Activated CD8-positive, alpha-beta memory T cell treated with anti-CD3 and anti-CD28 coated beads, Interleukin-2, amount 50 U/mL, for 1 hour (primary cell): ENCODE results near the gene EFNA1.
A peak's percentile ranks its signal among the peaks of the same experiment; 100 is the strongest.
"Not testable (repeated sequence)": the region's sequence is repeated elsewhere in the genome, so short reads cannot be mapped to it uniquely, and the experiment has no call there.

ENCODE experiments used
- DNase-seq: peaks from one replicate; pipeline ENCODE4 v3.0.0-alpha.2; 2020; ENCODE audit errors: extremely low read depth

EFNA1 gene

DNA sequence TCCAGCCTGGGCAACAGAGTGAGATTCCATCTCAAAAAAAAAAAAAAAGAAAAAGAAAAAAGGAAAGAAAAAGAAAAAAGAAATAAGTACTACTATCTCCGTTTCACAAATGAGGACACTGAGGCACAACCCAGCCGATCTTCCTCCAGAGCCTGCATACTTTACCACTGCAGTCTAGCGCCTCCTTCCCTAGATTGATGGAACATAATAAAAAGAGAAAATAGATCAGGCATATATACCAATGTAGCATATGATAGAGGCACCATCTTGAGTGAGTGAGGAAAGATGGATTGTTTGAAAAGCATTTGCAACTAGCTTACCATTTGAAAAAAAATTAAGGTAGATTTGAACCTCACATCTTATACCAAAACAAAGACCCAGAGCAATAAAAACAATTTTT, 17.8 kb downstream of the EFNA1 start:
- no peak for DNase-seq

DNA sequence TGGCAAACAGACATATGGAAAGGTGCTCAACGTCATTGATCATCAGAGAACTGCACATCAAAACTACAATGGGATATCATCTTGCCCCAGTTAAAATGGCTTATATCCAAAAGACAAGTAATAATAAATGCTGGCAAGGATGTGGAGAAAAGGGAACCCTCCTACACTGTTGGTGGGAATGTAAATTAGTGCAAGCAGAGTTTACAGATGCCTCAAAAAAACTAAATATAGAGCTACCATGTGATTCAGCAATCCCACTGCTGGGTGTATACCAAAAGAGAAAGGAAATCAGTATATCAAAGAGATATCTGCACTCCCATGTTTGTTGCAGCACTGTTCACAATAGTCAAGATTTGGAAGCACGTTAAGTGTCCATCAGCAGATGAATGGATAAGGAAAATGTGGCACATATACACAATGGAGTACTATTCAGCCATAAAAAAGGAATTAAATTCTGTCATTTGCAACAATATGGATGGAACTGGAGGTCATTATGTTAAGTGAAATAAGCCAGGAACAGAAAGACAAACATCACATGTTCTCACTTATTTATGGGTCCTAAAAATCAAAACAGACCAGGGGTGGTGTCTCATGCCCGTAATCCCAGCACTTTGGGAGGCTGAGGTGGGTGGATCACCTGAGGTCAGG, 28.4 kb downstream of the EFNA1 start:
- not testable (repeated sequence) for DNase-seq

DNA sequence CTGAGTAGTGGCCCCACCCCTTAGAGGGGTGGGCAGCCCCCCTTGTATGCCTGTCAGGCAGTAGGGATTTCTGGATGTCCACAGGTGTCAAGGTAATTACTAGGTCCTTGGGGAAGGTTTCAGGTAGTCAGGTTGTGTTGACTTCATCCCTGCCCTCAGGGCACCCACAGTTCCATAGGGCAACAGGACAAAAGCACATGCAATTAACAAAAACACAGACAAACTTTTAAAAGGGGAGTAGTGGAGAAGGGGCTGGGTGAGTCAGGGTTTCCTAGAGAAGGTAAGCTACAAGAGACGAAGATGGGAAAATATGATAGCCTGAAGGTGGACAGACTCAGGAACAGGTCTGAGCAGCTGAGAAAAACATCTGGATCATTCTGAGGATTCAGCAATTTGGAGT, 31.3 kb downstream of the EFNA1 start:
- no peak for DNase-seq

DNA sequence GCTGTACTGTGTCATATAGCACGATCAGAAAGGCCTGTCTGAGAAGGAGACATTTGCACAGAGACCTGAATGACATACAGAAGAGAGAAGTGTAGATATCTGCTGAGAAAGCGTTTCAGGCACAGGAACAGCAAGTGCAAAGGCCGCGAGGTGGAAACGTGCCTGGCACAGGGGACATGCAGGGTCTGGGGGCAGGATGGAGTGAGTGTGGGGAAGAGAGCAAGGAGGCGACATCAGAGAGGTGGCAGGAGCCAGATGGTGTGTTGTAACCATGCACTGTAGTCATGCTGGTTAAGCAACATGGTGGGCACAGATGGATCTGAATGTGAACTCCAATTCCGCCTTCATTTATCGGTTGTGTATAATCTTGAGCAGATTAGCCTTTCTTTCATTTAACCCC, 32.5 kb downstream of the EFNA1 start:
- DNase-seq, result no peak

DNA sequence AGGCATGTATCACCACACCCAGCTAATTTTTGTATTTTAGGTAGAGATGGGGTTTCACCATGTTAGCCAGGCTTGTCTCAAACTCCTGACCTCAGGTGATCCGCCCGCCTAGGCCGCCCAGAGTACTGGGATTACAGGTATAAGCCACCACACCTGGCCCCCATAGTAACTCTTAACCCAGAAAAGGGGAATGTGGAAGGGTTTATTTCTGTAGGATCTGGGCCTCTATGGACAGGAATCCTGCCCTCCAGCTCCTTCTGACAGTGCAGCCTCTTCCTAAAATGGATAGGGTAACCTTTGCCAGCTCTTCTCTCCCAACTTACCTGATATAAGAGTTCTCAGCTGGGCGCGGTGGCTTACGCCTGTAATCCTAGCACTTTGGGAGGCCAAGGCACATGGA, 35.0 kb downstream of the EFNA1 start:
- DNase-seq, result not testable (repeated sequence)

DNA sequence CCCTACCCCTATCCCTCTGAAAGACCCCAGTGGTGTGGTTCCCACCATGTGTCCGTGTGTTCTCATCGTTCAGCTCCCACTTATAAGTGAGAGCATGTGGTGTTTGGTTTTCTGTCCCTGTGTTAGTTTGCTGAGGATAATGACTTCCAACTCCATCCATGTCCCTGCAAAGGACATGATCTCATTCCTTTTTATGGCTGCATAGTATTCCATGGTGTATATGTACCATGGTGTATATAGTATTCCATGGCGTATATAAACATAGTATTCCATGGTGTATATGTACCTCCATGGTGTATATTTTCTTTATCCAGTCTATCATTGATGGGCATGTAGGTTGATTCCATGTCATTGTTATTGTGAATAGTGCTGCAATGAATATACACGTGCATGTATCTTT, 36.1 kb downstream of the EFNA1 start:
- not testable (repeated sequence) for DNase-seq

DNA sequence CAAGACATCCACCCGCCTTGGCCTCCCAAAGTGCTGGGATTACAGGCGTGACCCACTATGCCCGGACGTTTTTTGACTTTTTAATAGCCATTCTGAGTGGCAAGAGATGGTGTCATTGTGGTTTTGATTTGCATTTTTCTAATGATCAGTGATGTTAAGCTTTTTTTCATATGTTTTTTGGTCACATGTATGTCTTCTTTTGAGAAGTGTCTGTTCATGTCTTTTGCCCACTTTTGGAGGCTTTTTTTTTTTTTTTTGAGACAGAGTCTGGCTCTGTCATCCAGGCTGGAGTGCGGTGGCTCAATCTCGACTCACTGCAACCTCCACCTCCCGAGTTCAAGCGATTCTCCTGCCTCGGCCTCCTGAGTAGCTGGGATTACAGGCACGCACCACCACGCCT, 36.9 kb downstream of the EFNA1 start:
- not testable (repeated sequence) for DNase-seq

DNA sequence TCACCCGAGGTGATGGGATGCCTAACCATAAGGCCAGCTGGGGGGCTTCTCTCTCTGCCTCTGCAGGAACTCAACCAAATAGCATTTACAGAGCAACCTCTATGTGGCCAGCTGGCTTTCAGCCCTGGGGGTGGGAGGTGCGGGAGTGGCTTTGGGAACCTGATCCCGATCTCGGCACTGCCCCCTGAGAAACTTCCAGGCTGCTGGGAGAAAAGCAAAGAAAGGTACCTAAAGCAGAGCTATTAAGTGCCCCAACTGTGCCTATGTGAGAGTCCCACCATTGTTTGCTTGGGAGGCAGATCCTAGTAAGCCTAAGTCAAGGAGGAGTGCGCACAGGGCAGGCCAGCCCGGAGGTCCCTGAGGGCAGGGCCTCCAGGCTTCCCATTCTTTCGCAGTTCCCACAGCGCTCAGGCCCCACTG, 38.4 kb downstream of the EFNA1 start:
- no peak for DNase-seq

DNA sequence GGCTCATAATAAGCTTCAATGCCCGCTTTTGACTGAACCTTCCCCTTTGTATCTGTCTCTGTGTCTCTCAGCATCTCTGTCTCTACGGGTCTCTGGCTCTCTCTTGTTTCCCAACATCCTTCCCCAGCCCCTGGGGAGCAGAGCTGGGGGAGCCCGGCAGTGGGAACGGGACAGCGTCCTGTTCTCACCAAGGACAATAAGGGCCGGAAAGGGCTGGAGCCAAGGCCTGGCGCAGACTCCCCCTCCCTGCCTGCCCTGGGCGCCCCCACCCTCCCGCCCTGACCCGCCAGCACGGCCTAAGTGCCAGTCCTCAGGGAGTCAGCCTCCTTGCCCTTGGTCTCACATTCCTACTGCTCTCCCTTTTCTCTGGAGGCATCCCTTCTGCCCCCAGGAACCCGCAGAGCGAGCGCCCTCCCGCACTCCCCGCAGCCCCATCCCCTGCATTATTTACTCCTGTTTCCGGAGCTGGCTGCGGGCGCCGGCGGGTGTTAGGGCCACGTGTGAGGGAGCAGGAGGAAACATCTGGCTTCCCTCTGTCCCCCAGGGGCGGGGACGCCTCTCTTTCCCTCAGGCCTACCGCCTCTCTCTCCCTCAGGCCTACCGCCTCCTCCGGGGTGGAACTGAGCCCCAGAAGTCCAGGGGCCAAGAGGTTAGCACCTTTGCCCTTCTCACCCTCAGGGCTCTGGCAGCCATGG, 38.9 kb downstream of the EFNA1 start:
- DNase-seq, result no peak

DNA sequence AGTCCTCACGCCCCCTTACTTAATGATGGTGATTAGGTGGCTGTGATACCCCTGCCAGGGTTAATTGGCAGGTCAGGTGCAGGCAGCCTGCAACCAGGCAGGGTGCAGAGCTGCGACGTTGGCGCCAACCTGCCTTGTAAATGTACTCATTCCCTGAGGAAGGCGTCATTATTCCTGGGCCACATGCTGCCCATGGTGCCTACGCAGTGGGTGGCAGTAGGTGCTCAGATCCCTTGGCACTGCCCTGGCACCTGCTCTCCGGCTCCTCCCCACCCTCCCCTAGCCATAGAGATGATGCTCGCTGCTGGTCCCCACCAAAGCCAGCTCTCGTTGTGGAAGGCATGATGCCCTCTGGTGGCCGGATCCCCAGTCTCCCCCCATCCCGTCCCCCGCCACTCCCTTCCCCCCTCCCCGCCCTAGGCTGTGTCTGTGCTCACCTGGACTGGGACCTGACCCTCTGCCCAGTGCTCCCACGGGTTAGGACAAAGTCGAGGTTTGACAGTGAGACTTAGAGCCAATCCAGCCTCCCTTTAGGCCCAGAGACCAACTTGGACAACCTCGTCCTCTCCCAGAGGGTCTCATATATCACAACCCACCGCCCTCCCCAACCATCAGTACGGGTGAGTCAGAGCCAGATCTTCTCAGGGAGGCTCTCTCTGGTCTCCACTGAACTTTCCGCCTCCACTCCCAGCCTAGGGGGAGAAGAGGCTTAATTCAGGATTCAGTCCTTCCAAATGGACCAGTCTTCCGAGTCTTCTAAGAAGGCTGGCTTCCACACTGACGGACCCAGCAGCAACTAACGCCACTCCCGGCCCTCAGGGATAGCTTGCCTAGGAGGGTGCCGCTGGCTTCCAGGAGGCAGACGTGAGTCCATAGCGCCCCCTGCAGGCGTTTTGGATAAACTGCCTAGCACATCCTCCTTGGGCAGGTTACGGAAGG, 39.8 kb downstream of the EFNA1 start:
- peak; percentile 58 for DNase-seq

DNA sequence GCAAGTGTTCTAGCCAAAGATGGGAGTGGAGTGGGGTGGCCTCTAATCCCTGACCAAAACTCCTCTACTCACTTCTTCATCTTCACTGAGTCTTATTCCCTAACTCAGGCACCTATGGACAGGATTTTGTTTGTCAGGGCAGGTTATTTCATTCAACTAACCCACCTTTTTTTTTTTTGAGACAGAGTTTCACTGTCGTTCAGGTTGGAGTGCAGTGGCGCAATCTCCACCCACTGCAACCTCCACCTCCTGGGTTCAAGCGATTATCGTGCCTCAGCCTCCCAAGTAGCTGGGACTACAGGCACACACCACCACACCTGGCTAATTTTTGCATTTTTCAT, 40.4 kb downstream of the EFNA1 start:
- DNase-seq, result not testable (repeated sequence)

DNA sequence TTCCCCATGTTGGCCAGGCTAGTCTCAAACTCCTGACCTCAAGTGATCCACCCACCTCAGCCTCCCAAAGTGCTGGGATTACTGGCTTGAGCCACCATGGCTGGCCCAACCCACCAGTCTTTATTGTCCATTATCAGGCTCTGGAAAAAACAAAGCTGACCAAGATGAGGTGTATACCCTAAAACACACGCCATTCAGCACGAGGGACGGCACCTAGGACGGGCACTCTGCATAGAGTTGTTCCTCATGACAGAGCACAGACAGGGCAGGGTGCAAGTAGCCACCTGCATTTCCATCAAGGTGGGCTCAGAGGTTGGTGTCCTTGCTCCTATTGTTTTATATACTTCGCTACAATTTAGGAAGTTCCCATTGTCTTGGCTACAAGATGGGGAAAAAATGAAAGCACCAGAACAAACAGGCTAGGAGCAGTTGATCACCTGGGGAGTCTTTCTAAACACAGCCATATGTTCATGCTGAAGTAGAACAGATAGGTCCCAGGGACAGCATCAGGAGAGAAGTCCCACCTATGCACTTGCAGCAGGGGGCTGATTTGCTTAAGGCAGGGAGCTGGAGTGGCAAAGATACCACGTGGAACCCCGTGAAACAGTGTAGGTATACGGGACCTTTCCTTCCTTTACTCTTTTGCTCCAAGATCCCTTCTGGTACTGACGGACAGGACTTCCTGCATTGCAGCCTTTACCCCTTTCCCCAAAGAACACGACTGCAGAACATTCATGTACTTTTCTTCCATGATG, 41.0 kb downstream of the EFNA1 start:
- DNase-seq, result no peak

DNA sequence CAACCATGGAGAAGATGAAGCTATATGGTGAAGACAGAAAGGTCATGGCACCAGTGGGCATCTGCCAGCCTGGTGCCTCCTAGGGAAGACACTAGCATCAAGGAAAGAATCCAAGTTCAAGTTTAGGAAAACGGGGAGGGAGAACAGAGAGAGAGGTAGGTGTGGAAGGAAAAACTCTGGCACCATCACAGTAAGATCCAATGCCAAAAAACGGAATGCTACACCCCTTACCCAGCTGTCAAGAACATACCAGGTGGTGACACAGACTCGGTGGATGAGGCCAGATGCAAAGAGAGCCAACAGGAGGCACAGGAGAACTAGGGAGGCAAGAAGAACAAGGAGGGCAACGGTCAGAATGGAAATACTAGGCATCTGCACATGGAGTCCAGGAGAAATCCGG, 41.9 kb downstream of the EFNA1 start:
- DNase-seq, result no peak

DNA sequence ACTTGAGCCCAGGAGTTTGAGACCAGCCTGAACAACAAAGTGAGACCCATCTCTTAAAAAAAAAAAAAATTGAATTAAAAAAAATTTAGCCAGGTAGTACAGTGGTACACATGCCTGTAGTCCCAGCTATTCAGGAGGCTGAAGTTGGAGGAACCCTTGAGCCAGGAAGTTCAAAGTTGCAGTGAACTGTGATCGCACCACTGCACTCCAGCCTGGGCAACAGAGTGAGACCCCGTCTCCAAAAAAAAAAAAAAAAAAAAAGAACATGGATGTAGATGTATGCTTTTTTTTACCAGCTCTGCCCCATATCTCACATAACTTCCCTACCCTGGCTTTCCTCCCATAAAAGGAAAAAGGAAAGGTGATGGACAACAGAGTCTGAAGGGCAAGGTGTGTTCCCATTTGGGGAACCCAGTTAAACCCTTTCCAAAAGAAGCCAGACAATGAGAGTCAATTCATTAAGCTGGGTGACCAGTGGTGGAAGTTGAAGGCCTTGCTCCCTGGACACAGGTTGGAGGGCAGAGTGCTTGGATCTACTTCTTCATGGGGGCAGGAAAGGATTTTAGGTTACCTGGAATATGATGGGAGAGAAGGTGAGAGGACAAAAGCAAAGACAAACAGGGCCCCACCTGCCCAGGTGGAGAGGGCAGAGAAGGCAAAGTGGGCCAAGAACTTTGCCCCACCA, 42.6 kb downstream of the EFNA1 start:
- DNase-seq, result no peak

DNA sequence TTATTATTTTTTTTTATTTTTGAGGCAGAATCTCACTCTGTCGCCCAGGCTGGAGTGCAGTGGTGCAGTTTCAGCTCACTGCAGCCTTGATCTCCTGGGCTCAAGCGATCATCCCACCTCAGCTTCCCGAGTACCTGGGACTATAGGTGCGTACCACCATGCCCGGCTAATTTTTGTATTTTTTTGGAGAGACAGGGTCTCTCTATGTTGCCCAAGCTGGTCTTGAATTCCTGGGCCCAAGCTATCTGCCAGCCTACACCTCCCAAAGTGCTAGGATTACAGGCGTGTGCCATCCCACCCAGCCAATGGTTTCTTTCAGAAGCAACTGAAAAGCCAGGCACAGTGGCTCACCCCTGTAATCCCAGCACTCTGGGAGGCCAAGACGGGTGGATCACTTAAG, 43.1 kb downstream of the EFNA1 start:
- DNase-seq, result no peak

DNA sequence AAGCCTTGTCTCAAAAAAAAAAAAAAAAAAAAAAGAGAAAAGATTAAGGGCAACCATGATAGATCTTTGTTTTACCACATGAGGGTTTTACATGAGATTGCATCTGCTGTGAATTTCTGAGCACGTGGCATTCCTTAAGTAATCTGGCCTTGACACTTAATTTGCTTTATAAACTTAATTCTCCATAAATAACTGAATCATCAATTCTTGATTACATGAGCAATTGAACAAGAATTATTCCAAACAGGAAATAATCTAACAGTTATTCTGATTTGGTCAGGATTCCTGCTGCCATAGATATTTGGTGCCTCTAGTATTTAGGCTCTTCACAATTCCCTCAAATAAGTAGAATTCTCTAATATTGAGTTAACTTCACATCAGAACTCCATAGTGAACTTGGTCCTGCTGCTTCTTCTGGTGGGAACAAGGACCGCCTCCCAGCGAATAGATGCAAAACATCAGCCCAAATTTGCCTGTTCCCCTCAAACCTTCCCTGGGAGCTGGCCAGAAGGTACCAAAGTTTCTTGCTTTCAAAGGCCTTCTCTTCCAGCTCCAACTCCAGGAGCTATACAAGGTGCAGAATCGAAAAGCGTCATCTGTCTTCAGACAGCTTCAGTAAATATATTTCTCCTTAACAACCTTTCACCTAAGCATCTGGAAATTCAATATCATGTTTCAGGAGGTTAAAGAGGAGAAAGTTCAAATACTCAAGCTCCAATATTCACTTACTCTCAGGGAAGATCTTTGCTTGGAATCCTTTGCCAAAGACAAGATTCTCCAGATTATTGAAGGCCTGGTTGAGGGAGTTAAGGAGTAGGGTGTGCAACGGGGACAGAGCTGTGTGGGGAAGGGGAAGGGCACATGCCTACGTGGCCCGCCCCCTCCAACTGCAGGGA, 44.4 kb downstream of the EFNA1 start:
- no peak for DNase-seq

DNA sequence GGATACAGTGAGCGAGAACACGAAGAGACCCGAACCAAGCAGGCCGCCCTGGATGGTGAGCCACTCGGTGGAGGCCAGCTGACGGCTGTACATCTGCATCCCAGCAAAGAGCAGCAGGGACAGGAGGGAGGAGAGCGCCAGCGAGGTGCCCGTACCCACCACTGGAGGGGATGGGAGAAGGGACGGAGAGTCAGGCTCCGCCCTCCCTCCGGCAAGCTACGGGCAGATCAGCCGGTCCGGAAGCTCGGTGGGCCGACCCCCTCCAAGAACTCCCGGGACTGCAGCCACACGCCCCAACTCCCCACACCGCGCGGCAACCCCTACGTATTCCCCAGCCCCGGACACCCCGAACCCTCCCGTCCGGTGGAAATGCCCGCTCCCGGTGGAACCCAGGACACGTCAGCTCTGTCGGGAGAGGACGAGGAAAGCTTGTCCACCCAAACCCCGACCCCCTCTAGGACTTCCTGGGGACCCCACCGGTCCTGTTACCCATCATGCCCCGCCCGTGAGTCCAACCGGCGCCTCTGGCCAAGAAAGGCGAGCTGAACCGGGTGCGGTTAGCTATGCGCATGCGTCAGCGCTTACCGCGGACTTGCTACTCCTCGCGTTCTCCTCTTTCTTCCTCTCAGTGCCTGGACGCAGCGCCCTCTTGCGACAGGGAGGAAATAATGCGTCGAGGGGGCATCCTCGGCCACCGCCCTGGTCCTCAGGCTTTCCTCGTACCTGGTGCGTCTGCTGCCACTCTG, 45.2 kb downstream of the EFNA1 start, which contains the start of gene KRTCAP2:
KRTCAP2 (minus strand) TSS at position 573 of the 746 bp plus-strand sequence; CDS start at position 493, 80 bp downstream.
- DNase-seq, result peak; percentile 86

DNA sequence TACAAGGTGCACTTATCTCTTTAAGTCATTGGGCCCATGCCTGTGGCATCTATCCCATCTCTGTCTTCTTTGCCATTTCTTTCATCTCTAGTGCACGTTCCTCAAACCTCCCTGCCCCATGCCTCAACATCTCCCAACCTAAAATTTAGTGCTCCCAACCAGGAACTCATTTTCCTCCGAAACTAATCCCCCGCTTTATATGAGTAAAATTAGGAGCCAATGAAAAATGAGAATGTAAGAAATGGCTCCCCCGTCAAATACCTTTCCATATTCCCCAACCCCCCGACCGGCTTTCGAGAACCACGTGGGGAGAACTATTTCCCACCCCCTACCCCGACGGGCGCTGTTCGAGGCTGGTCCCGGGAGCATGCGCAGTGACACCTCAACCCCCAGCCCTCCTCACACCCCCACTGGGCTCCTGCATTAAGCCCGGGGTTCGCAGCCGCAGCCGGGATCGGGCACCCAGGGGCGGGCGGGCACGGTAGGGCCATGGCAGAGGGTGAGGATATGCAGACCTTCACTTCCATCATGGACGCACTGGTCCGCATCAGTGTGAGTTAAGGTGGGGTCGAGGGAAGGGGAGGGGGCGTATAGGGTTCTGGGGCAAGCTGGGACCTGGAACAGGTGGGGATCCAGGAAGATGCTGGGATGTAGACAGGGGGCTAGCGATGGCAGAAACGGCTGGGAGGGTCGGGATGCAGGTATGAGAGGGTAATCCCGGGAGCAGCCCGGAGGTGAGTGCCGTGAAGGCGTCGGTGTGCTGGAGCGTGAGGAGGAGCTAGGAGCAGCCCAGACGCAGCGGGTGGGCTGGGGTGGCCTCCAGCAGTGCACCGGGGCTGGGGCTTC, 46.0 kb downstream of the EFNA1 start, which contains the start of gene TRIM46:
TRIM46 (plus strand) TSS at position 372 of the 846 bp plus-strand sequence; CDS start at position 490, 118 bp downstream.
- no peak for DNase-seq
